Smooth muscle cell (in vitro differentiated cells): ENCODE data around the gene CD27. TPM values are rescaled to one million over a fixed set of nuclear protein-coding genes. Genes with fewer than 3 reads are reported as not detected.
"Not testable (repeated sequence)": the region's sequence is repeated elsewhere in the genome, so short reads cannot be mapped to it uniquely, and the experiment has no call there.

ENCODE experiments used
- DNase-seq: peaks from one replicate; lab custom pipeline; 2025; ENCODE audit not compliant: unreplicated experiment; lab: John Stamatoyannopoulos, UW
- H2AFZ ChIP-seq: fragments of 200-600 bp; sonication (generic); 2 replicates; pipeline ENCODE4 v1.6.0; 2016; ENCODE audit warnings: antibody characterized with exemption, low read depth, mild to moderate bottlenecking
- H3F3A ChIP-seq: fragments of 200-600 bp; sonication (generic); 2 replicates; pipeline ENCODE4 v1.6.0; 2017; ENCODE audit warnings: antibody characterized with exemption, low read depth
- H3K27ac ChIP-seq: fragments of 200-600 bp; sonication (generic); 2 replicates; pipeline ENCODE4 v1.5.1; 2016; ENCODE audit warnings: low read depth, mild to moderate bottlenecking
- H3K27me3 ChIP-seq: fragments of 200-600 bp; sonication (generic); 2 replicates; pipeline ENCODE4 v1.6.1; 2016; ENCODE audit warnings: low read depth, mild to moderate bottlenecking
- H3K36me3 ChIP-seq: fragments of 200-600 bp; sonication (generic); 2 replicates; pipeline ENCODE4 v1.5.1; 2016; ENCODE audit warnings: low read depth
- H3K4me1 ChIP-seq: fragments of 200-600 bp; sonication (generic); 2 replicates; pipeline ENCODE4 v1.5.1; 2016; ENCODE audit warnings: low read depth
- H3K4me2 ChIP-seq: fragments of 200-600 bp; sonication (generic); 2 replicates; pipeline ENCODE4 v1.6.0; 2016; ENCODE audit warnings: mild to moderate bottlenecking
- H3K4me3 ChIP-seq: fragments of 200-600 bp; sonication (generic); 2 replicates; pipeline ENCODE4 v1.5.1; 2016; ENCODE audit warnings: mild to moderate bottlenecking
- H3K79me2 ChIP-seq: fragments of 200-600 bp; sonication (generic); 2 replicates; pipeline ENCODE4 v1.6.0; 2016; ENCODE audit warnings: low read depth, mild to moderate bottlenecking
- H3K9ac ChIP-seq: fragments of 200-600 bp; sonication (generic); 2 replicates; pipeline ENCODE4 v1.6.0; 2016; ENCODE audit warnings: low read depth
- H3K9me3 ChIP-seq: fragments of 200-600 bp; sonication (generic); replicated peaks from 2 replicates; pipeline ENCODE4 v1.5.1; 2016; ENCODE audit warnings: low read depth
- H4K20me1 ChIP-seq: fragments of 200-600 bp; sonication (generic); 2 replicates; pipeline ENCODE4 v1.6.0; 2016; ENCODE audit warnings: low read depth
- WGBS: methylation state at CpG from one replicate; pipeline ENCODE4 v1.1.7; 2016; ENCODE audit warnings: low lambda C conversion rate; 5-methylcytosine and 5-hydroxymethylcytosine counted together
- polyA plus RNA-seq: library from polyadenylated mRNA; unstranded; fragments of >200 nt; fragmentation: Nextera tagmentation; extraction: Ambion mirVana; gene quantifications from 2 replicates; pipeline ENCODE4 v1.2.1, GENCODE V29; 2016
- total RNA-seq: library from RNA; depleted of rRNA; stranded (reverse); fragments of >200 nt; gene quantifications from 2 replicates; pipeline ENCODE4 v1.2.3, GENCODE V29; 2014
- TF ChIP-seq, protein P1 (sequence below): fragments of 200-600 bp; sonication (generic); IDR thresholded peaks from 2 replicates; pipeline ENCODE4 v1.5.1; 2017; ENCODE audit warnings: borderline replicate concordance, mild to moderate bottlenecking, antibody characterized with exemption; ENCODE audit not compliant: insufficient read depth, poor library complexity, severe bottlenecking

The CD27 gene
- total and polyA plus RNA-seq, 2 experiments from 2014 or later, result not detected

DNA sequence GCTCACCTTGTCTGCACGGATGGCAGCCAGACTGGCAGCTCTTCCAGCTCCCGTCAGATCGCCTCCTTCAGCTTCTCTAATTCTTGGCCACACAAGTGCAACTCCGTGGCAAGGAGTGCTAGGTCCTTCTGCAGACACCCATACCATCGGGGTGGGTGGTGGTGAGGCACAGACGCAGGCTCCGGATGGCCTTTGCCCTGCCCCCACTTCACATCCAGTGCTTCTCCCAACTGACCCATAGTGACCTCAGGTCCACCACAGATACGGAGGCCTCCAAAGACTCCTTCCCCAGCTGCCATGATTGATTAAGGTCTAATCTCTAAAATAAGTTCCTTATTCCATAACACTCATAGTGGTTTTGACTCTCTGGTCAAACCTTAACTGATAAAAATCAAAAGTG, 19.9 kb upstream of the CD27 start:
- Histone ChIP-seq H4K20me1 (no peaks in the 10 kb centered on the region), H3K4me3 (no peak overlapping the region), H3K9ac (no peak overlapping the region), H2AFZ (no peak overlapping the region), H3K4me2 (no peak overlapping the region), H3K9me3 (no peaks in the 10 kb centered on the region), H3K4me1 (no peaks in the 10 kb centered on the region), H3K79me2 (no peaks in the 10 kb centered on the region), H3K36me3 (no peaks in the 10 kb centered on the region), H3F3A (no peaks in the 10 kb centered on the region), H3K27me3 (no peaks in the 10 kb centered on the region), H3K27ac (no peak overlapping the region)
- no peak for DNase-seq
- WGBS, result 89% methylated on average over 8 of the region's 8 CpGs
- TF ChIP-seq, protein P1, sequence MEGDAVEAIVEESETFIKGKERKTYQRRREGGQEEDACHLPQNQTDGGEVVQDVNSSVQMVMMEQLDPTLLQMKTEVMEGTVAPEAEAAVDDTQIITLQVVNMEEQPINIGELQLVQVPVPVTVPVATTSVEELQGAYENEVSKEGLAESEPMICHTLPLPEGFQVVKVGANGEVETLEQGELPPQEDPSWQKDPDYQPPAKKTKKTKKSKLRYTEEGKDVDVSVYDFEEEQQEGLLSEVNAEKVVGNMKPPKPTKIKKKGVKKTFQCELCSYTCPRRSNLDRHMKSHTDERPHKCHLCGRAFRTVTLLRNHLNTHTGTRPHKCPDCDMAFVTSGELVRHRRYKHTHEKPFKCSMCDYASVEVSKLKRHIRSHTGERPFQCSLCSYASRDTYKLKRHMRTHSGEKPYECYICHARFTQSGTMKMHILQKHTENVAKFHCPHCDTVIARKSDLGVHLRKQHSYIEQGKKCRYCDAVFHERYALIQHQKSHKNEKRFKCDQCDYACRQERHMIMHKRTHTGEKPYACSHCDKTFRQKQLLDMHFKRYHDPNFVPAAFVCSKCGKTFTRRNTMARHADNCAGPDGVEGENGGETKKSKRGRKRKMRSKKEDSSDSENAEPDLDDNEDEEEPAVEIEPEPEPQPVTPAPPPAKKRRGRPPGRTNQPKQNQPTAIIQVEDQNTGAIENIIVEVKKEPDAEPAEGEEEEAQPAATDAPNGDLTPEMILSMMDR, result no peak

DNA sequence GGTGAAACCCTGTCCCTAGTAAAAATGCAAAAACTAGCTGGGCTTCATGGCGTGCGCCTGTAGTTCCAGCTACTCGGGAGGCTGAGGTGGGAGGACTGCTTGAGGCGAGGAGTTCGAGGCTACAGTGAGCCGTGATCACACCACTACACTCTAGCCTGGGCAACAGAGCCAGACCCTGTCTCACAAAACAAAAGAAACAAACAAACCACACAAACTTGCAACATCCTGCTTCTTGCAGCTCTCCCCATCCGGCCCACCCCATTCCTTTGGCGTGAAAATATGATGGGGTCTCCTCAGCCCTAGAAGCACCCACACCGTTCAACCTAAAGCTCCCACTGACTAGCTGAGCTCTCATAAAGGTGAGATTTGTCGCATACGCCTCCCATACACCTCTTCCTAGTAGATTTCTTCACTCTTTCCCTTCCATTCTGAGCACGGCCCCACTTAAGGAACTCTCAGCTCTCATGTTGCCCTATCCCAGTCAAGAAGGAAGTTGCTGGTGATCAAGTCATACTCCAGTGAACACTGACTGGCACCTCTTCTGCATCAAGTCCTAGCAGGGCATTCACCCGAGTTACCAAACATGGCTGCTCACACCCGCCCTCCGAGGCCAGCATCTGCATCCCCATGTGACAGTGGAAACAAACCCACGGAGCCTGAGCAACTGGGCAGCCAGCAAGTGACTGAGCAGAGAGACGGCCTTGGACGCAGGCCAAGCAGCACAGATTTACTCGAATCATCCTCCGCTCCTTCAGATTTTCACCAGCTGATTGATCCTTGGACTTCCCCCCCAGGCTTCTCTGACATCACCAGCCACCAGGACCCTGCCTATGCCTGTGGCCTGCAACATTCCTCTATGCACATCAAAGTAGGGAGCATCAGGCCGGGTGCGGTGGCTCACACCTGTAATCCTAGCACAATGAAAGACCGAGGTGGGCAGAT, 18.9 kb upstream of the CD27 start:
- no peaks in the 10 kb centered on the region for H3K79me2 ChIP-seq
- WGBS, result 83% methylated on average over 23 of the region's 23 CpGs
- H3K4me1 ChIP-seq, result no peaks in the 10 kb centered on the region
- H3K27me3 ChIP-seq, result no peaks in the 10 kb centered on the region
- no peaks in the 10 kb centered on the region for H3F3A ChIP-seq
- H4K20me1 ChIP-seq, result no peaks in the 10 kb centered on the region
- H3K27ac ChIP-seq, result no peak overlapping the region
- H3K4me2 ChIP-seq, result no peak overlapping the region
- H3K9ac ChIP-seq, result no peak overlapping the region
- no peak overlapping the region for H3K4me3 ChIP-seq
- no peak overlapping the region for H2AFZ ChIP-seq
- no peaks in the 10 kb centered on the region for H3K9me3 ChIP-seq
- no peaks in the 10 kb centered on the region for H3K36me3 ChIP-seq
- no peak for DNase-seq
- TF ChIP-seq, protein P1, result no peak

DNA sequence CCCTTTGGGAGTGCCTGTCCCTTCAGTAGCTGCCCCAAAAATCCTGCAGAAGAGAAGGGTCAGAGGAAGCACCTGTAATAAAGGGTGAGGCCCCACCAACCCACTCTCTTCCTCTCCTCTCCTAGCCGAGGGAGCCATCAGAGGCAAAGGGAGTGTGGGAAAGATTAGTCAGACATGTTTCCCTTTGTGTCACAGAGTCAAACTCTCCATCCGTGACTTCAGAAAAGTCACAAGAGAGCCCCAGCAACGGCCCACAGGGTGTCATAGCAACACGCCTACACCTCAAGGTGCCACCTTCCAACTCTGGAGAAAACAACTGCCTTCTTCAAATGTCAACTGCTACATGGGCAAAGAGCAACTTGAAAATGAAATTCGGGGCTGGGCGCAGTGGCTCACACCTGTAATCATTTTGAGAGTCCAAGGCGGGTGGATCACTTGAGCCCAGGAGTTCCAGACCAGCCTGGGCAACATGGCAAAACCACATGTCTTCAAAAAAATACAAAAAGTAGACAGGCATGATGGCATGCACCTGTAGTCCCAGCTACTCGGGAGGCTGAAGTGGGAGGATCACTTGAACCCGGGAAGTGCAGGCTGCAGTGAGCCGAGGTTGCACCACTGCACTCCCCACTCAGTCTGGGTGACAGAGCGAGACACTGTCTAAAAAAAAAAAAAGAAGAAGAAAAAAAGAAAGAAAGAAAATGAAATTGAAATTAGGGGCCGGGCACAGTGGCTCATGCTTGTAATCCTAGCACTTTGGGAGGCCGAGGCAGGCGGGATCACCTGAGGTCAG, 17.7 kb upstream of the CD27 start:
- WGBS, result 86% methylated on average over 14 of the region's 14 CpGs
- no peak overlapping the region for H2AFZ ChIP-seq

DNA sequence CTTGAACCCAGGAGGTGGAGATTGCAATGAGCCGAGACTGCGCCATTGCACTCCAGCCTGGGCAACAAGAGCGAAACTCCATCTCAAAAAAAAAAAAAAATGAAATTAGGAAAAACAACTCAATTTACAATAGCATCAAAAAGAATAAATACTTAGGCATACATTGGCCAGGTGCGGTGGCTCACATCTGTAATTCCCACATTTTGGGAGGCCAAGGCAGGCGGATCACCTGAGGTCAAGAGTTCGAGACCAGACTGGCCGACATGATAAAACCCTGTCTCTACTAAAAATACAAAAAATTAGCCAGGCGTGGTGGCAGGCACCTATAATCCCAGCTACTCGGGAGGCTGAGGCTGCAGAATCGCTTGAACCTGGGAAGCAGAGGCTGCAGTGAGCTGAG, 17.0 kb upstream of the CD27 start:
- 94% methylated on average over 10 of the region's 10 CpGs for WGBS
- H2AFZ ChIP-seq, H3F3A ChIP-seq, H3K4me3 ChIP-seq, H3K4me2 ChIP-seq, H4K20me1 ChIP-seq, H3K79me2 ChIP-seq, H3K9me3 ChIP-seq, DNase-seq, H3K27me3 ChIP-seq, H3K27ac ChIP-seq, H3K4me1 ChIP-seq, H3K36me3 ChIP-seq, H3K9ac ChIP-seq: not testable (repeated sequence)

More for the DNA sequence above, 17.7 kb upstream of the CD27 start:
- H4K20me1 ChIP-seq, result no peaks in the 10 kb centered on the region
- DNase-seq, result no peak
- TF ChIP-seq, protein P1, result no peak
- H3K4me2 ChIP-seq, result no peak overlapping the region
- no peak overlapping the region for H3K9ac ChIP-seq
- H3F3A ChIP-seq, result peaks cover 9% of the 10 kb centered on the region
- no peaks in the 10 kb centered on the region for H3K36me3 ChIP-seq
- no peaks in the 10 kb centered on the region for H3K27me3 ChIP-seq
- no peak overlapping the region for H3K27ac ChIP-seq
- no peaks in the 10 kb centered on the region for H3K9me3 ChIP-seq
- H3K79me2 ChIP-seq, result no peaks in the 10 kb centered on the region
- H3K4me1 ChIP-seq, result no peaks in the 10 kb centered on the region
- H3K4me3 ChIP-seq, result no peak overlapping the region
